IPS-NIHi7 (cell line): ENCODE measurements around the gene CYP3A5.
"Not testable (repeated sequence)": the region's sequence is repeated elsewhere in the genome, so short reads cannot be mapped to it uniquely, and the experiment has no call there.

ENCODE experiments used
- DNase-seq: peaks from one replicate; pipeline ENCODE4 v3.0.0; 2012; ENCODE audit warnings: mixed read lengths; ENCODE audit errors: extremely low spot score

The CYP3A5 gene

DNA sequence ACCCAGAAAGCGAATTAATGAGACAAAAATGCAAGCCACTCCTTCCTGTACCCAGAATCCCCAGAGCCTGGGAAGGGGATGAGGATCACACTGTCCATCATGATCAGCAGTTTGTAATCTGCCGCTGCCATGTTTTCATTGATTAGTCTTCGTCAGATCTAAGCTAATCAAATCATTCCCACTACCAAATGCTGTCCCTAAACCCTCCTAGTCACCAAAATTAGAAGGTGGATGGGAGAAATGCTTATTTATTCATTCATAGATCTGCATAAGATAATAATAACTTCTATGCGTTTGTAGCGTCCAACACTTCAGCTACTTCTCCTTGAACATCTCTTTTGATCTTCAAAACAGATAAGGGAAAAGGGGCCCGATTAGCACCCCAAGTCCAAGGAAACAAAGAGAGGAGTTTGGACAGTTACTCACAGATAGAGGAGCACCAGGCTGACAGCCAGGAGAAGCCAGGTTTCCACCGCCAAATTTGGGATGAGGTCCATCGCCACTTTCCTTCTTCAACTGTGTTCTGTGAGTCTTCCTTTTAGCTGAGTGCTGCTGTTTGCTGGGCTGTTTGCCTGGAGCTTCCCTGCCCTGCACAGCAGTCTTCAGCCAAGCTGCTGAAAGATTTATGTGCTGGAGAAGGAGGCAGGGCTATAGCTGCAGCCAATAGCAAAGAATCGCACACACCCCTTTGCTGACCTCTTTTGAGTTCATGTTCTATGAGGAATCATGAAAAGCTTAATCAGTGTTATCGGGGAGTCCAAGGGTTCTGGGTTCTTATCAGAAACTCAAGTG, at the start of gene CYP3A5:
CYP3A5 (minus strand) TSS at position 597 of the 792 bp plus-strand sequence; CDS start at position 497, 100 bp downstream.
- no peak for DNase-seq

DNA sequence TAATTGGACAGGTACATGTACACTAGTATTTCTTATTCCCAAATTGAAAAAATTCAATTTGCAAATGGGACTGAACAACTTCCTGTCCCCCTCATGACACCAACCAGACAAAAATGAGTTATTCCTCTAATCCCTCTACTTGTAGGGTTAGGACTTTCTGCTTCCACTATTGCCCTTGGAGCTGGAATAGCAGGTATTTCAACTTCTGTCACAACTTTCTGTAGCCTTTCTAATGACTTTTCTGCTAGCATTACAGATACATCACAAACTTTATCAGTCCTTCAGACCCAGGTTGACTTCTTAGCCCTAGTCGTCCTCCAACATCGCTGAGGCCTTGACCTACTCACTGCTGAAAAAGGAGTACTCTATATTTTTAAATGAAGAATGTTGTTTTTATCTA, 48.8 kb upstream of the CYP3A5 start:
- DNase-seq: no peak

DNA sequence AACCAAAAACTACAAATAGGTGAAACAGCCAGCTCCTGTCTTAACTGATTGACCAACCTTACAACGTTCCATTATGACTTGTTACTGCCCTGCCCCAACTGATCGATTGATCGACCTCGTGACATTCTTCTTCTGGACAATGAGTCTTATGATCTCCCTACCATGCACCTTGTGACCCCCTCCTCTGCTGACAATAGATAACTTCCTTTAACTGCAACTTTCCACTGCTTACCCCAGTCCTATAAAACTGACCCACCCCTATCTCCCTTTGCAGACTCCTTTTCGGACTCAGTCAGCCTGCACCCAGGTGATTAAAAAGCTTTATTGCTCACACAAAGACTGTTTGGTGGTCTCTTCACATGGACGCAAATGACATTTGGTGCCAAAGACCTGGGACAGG, 43.4 kb upstream of the CYP3A5 start:
- not testable (repeated sequence) for DNase-seq

DNA sequence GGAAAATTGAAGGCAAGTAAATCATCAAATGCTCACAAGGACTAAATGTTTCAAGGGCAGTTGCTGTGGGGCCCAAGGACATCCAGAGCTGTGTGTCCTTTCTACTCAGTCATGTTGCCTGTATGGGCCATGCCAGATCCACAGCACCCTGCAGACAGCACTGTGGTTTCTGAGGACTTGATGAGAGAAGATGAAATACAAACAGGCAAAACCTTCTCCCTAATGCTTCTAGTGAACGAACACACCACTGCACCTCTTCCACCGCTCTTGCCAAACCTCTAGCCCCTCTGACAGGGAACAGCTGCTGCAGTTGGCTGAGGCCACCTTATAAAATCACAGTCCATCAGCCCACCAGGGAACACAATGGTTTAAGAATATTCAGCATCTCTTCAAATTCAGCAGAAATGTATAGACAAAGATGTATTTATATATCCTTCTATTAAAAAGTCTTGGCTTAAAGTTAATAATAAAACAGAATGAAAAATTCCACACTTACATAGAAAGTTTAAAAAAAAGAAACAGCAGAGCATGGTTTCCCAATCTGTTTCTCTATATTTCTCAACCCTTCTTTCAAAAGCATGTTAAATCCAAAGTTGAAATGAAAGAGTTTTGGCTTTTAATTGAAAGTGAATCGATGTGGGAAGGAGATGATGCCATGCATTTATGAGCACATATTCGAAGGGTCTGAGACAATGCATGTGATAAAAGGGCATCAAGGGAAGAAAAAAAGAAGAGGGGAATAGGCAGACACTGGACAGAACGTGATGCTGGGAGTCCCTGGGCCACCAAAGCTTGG, 41.2 kb upstream of the CYP3A5 start:
- no peak for DNase-seq

DNA sequence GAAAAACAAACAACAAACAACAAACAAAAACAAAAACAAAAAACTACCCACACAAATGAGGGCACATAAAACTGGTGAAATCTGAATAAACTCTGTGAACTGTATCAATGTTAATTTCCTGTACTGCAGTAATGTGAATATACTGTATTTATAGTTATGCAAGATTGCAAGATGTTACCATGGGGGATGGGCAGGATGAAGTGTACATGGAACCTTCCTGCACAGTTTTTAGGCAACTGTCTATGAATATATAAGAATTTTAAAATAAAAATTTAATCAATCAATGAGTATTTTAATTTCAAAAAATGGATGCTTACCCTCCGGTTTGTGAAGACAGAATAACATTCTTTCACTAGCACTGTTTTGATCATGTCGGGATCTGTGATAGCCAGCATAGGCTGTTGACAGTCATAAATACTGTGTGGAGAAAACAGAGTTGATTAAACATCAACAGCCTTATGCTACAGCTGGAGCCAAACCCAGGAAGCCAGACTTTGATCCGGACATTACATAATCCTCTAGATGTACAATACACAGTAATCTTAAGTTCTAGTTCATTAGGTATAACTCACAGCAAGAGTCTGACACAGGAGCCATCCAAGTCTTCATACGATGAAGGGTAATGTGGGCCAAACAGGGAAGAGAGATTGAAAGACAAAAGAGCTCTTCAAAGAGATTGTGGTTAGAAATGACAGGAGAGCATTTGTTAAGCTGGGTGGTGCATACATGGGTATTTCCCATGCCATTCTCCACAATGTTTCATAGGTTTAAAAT, 40.4 kb upstream of the CYP3A5 start:
- DNase-seq: no peak

DNA sequence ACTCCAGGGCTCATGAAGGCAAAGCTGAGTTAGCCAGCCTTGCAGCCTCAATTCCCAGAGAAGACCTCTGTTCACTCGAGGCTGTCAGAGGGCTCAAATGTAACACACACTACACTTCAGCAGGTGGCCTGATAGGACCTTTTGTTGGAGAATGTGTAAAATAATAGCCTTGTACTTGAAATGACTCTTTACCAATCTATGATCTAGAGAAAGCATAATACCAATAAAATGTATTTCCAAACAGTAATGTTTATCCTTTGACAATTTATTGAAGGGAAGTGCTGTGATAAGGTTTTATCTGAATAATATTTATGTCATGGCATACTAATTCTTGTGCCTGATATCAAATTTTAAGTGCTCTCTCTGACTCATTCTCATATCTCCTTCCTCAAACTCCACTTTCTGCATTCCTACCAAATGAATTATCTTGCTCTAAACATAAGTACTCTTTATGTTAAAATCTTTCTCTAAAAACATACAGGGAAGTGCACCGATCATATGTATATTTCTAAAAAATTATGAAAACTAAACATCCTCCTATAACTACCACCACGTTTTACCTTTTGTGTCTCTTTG, 34.3 kb upstream of the CYP3A5 start:
- DNase-seq: no peak

DNA sequence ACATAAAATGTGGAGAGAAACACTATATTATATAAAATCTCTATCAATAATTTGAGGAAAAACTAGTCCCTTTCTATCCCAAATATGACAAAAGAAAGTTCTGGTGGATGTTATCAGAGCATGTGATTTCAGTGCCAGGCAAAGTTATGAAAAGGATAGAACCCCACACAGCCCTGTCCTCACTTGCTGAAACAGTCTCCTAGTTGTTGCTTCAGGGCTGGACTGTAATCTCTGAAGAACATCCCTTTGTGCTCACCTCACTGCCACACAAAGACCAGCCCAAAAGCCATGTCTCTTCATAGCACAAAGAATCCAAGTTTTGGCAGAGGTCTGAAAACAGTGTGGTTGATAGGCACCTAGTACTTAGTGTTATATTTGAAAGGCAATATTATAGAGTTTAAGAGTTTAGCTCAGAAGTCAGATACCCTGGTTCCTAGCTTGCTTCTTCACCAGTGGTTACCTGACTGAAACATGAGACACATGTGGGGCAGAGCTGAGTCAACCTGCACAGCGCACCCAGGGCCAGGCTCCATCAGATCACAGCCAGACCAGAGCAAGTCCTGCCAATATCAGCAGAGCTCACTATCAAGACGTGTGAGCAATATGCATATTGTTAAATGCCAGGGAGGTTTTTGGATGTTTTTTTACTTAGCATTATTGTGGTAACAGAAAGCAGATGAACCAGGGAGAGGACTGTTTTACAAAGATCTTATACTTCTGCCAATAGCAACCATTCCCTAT, 30.2 kb upstream of the CYP3A5 start:
- DNase-seq: no peak

DNA sequence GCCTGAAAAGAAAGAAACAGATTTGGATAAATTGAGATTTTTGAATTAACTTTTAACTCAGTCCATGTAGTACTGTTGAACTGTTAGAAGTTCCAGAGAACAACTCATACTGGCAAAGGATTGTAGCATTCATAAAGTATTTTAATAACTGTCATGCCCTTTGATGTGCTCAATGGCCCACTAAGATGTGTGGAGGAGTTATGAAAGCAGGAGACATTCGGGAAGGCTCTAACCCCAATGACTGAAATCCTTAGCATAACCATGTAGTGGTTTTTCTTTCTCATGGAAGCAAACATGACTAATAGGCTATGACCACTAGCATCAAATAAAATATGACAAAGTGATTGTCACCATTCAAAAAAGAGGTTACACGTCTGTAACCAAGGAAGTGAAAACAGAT, 29.5 kb upstream of the CYP3A5 start:
- DNase-seq: no peak

DNA sequence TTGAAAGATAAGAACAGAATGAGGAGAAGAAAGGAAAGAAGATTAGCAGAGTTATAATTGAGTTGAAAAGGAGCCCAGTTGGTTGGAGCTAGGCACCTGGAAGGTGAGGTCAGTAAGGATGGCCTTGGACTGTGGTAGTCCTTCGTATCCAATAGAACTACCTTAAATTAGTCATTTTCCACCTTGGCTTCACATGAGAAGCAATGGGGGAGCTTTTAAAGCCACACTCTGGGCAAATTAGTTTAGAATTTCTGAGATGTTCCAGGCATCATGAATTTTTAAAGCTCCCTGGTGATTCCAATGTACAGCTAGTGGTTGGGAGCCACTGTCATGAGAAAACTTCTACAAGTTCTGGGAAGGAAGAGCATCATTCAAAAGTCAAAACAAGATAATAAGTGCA, 27.3 kb upstream of the CYP3A5 start:
- DNase-seq: no peak

DNA sequence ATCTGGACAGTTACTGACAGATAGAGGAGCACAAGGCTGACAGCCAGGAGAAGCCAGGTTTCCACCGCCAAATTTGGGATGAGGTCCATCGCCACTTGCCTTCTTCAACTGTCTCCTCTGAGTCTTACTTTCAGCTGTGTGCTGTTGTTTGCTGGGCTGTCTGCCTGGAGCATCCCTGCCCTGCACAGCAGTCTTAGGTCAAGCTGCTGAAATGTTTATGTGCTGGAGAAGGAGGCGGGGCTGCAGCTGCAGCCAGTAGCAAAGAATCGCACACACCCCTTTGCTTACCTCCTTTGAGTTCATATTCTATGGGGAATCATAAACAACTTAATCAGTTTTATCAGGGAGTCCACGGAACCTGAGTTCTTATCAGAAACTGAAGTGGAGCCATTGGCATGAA, 20.1 kb upstream of the CYP3A5 start:
- no peak for DNase-seq

DNA sequence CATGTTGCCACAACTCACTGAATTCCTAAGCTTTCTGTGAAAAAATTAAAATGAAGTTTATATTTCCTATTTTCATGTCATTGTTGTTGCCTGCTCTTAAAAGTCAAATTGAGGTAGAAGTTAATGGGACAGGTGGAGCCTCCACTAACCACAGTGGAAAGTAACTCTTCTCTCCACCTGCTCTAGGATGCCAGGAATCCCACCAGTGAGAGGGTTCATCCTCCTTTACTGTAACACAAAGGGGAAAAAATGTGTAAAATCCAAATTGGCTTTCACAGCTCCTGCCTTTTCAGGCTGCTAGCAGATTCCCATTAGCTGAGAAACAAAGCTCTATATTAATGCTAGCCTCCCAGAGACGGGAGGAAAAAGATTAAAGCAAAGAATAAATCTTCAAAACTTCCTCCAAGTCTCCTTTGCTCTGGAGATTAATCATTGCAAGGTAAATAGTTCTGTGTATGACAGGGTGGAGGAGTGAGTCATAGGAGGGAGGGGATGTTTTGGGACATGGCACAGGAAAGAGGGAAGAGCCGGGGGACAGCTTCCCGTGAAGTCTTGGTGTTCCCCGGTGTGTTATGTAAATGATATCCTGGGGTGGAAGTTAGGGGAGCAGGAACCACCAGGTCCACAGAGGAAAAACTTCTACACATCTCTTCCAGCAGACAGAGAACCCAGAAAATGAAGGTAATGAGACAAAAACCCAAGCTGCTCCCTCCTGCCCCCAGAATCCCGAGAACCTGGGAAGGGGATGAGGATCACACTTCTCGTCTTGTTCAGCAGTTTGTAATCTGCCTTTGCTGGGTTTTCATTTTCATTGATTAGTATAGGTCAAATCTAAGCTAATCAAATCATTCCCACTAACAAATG, 19.3 kb upstream of the CYP3A5 start:
- not testable (repeated sequence) for DNase-seq

DNA sequence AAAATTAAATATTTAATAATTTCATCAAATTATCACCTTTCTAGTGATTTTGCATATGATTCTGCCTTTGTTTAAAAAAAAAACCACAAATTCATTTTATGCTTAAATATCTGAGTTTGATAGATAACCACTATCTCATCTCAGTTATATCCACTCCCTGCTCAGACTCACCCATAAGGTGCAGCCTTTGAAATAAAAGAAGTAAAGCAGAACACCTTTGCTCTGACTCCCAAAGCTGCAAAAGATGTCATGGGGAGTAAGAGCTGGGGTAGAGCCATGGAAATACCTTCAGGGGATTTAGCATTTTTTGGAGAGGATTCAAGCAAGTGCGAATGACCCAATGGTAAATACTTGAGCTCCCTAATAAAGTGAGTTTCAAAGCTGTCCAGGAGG, 15.1 kb upstream of the CYP3A5 start:
- no peak for DNase-seq

DNA sequence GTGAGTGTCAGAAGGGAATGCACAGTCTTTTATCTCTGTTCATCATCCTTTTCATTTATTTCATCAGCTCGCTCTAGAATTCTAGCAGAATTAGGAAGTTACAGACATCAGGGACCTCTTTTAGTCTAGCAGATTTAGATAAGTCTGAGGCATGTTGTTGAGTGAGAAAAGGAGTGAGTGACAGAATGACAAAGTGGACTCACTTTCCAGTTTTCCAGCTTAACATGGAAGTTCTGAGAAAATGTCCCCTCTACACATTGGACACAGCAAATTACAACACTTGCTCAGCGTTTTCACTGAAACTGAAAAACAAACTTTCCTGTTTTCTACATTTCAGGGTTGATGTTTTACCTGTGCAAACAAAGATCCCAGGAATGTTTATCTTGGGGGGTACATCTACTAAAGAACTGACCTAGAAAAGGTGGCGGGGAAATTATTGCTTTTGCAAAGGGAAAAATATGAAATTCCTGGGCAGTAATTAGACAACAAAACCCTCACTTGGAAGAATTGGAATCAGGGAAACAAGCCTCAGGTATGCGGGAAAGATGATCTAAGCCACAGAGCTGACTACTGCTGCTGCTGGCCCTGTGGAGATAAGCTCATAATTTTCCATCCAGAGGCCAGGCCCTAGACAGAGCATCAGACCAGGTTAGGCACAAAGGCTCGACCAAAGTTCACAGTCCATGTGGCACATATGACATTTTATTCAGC, 14.6 kb upstream of the CYP3A5 start:
- DNase-seq: no peak

DNA sequence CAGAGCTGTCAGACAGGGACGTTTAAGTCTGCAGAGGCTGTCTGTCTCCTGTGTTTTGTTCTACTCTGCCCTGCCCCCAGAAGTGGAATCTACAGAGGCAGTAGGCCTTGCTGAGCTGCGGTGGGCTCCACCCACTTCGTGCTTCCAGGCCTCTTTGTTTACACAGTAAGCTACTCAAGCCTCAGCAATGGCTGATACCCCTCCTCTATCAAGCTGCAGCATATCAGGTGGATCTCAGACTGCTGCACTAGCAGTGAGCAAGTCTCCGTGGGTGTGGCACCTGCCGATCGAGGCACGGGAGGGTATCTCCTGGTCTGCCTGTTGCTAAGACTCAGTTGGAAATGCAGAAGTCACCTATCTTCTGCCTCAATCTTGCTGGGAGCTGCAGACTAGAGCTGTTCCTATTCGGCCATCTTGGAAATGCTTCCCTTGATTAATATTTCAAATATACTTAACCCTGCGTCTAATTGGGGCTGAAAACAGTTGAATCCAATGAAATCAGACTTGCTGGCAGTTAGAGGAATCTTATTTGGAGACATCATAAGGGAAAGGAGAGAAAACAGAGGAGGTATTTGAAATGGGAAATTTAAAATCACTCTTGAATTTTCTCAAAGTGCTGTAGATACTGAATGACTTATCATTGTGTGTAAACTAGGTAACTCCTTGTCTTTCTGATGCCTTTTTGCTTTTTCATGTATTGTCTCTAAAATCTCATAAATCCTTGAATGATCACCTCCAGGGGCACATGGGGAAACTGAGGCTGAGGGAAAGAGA, 13.8 kb upstream of the CYP3A5 start:
- DNase-seq: peak; percentile 45

DNA sequence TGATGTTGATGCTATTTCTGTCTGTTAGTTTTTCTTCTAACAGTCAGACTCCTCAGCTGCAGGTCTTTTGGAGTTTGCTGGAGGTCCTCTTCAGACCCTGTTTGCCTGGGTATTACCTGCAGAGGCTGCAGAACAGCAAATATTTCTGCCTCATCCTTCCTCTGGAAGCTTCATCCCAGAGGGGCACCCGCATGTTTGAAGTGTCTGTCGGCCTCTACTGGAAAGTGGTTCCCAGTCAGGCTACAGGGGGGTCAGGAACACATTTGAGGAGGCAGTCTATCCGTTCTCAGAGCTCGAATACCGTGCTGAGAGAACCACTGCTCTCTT, 13.3 kb upstream of the CYP3A5 start:
- DNase-seq: no peak

DNA sequence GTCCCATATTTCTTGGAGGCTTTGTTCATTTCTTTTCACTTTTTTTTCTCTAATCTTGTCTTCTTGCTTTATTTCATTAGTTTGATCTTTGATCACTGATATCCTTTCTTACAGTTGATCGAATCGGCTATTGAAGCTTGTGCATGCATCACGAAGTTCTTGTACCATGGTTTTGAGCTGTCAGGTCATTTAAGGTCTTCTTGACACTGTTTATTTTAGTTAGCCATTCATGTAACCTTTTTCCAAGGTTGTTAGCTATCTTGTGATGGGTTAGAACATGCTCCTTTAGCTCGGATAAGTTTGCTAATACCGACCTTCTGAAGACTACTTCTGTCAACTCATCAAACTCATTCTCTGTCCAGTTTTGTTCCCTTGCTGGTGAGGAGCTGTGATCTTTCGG, 12.8 kb upstream of the CYP3A5 start:
- DNase-seq: not testable (repeated sequence)

DNA sequence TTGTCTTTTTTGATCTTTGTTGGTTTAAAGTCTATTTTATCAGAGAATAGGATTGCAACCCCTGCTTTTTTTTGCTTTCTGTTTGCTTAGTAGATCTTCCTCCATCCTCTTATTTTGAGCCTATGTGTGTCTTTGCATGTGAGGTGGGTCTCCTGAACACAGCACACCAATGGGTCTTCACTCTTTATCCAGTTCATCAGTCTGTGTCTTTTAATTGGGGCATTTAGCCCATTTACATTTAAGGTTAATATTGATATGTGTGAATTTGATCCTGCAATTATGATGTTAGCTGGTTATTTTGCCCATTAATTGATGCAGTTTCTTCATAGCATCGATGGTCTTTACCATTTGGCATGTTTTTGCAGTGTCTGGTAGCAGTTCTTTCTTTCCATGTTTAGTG, 11.9 kb upstream of the CYP3A5 start:
- DNase-seq: not testable (repeated sequence)

DNA sequence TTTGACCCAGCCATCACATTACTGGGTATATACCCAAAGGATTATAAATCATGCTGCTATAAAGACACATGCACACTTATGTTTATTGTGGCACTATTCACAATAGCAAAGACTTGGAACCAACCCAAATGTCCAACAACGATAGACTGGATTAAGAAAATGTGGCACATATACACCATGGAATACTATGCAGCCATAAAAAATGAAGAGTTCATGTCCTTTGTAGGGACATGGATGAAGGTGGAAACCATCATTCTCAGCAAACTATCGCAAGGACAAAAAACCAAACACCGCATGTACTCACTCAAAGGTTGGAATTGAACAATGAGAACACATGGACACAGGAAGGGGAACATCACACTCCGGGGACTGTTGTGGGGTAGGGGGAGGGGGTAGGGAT, 11.1 kb upstream of the CYP3A5 start:
- not testable (repeated sequence) for DNase-seq
